ENCODE data around the gene PIK3AP1.

Gene PIK3AP1

GRCh38 chr10:96627292-96627691 is 93.0 kb downstream of the PIK3AP1 start:
- Histone ChIP-seq H3K36me3 (ENCODE audit: low read depth) (no peaks in the 10 kb centered on the region), H3K27ac (ENCODE audit: poor library complexity, severe bottlenecking) (no peak overlapping the region), H3K9me3 (ENCODE audit: severe bottlenecking) (no peaks in the 10 kb centered on the region), H3K4me3 (ENCODE audit: severe bottlenecking) (no peak overlapping the region), H3K27me3 (ENCODE audit: insufficient read depth, poor library complexity, severe bottlenecking) (no peaks in the 10 kb centered on the region), H3K4me1 (ENCODE audit: insufficient read depth, poor library complexity, severe bottlenecking) (no peaks in the 10 kb centered on the region)
- DNase-seq (ENCODE audit: low spot score) (no peak), ATAC-seq (ENCODE audit: low read depth) (no peak)
- TF ChIP-seq, protein P1, sequence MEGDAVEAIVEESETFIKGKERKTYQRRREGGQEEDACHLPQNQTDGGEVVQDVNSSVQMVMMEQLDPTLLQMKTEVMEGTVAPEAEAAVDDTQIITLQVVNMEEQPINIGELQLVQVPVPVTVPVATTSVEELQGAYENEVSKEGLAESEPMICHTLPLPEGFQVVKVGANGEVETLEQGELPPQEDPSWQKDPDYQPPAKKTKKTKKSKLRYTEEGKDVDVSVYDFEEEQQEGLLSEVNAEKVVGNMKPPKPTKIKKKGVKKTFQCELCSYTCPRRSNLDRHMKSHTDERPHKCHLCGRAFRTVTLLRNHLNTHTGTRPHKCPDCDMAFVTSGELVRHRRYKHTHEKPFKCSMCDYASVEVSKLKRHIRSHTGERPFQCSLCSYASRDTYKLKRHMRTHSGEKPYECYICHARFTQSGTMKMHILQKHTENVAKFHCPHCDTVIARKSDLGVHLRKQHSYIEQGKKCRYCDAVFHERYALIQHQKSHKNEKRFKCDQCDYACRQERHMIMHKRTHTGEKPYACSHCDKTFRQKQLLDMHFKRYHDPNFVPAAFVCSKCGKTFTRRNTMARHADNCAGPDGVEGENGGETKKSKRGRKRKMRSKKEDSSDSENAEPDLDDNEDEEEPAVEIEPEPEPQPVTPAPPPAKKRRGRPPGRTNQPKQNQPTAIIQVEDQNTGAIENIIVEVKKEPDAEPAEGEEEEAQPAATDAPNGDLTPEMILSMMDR (IDR thresholded peaks at IDR 0.05; ENCODE audit: poor library complexity, severe bottlenecking) = no peak

DNA sequence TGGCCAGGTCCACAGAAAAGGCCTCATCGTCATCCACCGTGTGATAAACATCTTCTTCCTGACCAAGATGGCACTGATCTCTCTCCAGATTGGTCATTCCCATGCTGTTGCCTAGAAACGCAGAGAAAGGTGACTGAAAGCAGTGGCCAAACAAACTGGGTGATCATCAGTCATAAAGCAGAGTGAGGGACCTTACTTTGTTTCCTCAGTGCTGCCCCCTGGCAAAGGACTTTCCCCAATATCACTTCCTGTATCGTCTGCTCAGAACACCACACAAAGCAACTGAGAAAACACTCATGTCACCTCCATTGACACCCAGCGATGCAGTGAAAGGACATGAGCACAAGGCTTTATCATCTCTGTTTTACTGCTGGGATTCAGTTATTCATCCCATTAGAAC is 93.5 kb downstream of the PIK3AP1 start:
- DNase-seq (ENCODE audit: low spot score) (no peak), ATAC-seq (ENCODE audit: low read depth) (no peak)
- Histone ChIP-seq H3K27me3 (ENCODE audit: insufficient read depth, poor library complexity, severe bottlenecking) (no peaks in the 10 kb centered on the region), H3K36me3 (ENCODE audit: low read depth) (no peaks in the 10 kb centered on the region), H3K4me1 (ENCODE audit: insufficient read depth, poor library complexity, severe bottlenecking) (no peaks in the 10 kb centered on the region), H3K9me3 (ENCODE audit: severe bottlenecking) (no peaks in the 10 kb centered on the region), H3K4me3 (ENCODE audit: severe bottlenecking) (no peak overlapping the region), H3K27ac (ENCODE audit: poor library complexity, severe bottlenecking) (no peak overlapping the region)
- TF ChIP-seq, protein P1 (IDR thresholded peaks at IDR 0.05; ENCODE audit: poor library complexity, severe bottlenecking) = no peak

DNA sequence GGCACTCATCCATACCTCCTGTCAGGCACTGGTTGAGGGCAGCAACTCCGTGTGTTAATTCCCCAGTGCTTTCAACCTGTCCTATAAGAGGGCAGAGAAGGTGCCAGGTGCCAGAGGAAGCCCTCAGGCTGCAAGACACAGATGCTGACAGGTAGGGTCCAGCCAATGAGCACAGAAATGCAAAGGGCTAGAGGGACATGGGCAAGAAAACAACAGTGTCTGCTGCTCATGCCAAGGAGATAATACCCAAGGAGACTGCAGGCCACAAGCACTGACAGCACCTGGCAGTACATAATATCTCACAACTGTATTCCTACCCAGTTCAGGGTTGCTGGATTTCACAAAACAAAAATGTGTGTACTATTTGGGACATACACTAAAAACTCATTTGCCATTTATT is 95.1 kb downstream of the PIK3AP1 start:
- Histone ChIP-seq H3K27me3 (ENCODE audit: insufficient read depth, poor library complexity, severe bottlenecking) (no peaks in the 10 kb centered on the region), H3K36me3 (ENCODE audit: low read depth) (no peaks in the 10 kb centered on the region), H3K4me3 (ENCODE audit: severe bottlenecking) (no peak overlapping the region), H3K4me1 (ENCODE audit: insufficient read depth, poor library complexity, severe bottlenecking) (no peaks in the 10 kb centered on the region), H3K9me3 (ENCODE audit: severe bottlenecking) (no peaks in the 10 kb centered on the region), H3K27ac (ENCODE audit: poor library complexity, severe bottlenecking) (no peak overlapping the region)
- DNase-seq (ENCODE audit: low spot score) (no peak), ATAC-seq (ENCODE audit: low read depth) (no peak)
- TF ChIP-seq, protein P1 (IDR thresholded peaks at IDR 0.05; ENCODE audit: poor library complexity, severe bottlenecking) = no peak

- no peak overlapping the region for H3K4me3 ChIP-seq (ENCODE audit: severe bottlenecking)
- TF ChIP-seq, protein P1 (IDR thresholded peaks at IDR 0.05; ENCODE audit: poor library complexity, severe bottlenecking) = no peak
- ATAC-seq (ENCODE audit: low read depth) = no peak
- no peaks in the 10 kb centered on the region for H3K27me3 ChIP-seq (ENCODE audit: insufficient read depth, poor library complexity, severe bottlenecking)
- DNase-seq (ENCODE audit: low spot score) = no peak
- no peak overlapping the region for H3K27ac ChIP-seq (ENCODE audit: poor library complexity, severe bottlenecking)
- H3K36me3 ChIP-seq (ENCODE audit: low read depth) = no peaks in the 10 kb centered on the region
- H3K4me1 ChIP-seq (ENCODE audit: insufficient read depth, poor library complexity, severe bottlenecking) = no peaks in the 10 kb centered on the region
- H3K9me3 ChIP-seq (ENCODE audit: severe bottlenecking) = no peaks in the 10 kb centered on the region
Observed at GRCh38 chr10:96622013-96622787, 98.1 kb downstream of the PIK3AP1 start.
